22Rv1 (cell line): ENCODE data around the gene IWS1.

Experiments used
- ZFX ChIP-seq: fragments of 450-650 bp; IDR thresholded peaks from 2 replicates; pipeline ENCODE4 v1.6.1; 2017; ENCODE audit warnings: antibody characterized with exemption, borderline replicate concordance
- TF ChIP-seq, protein P1 (sequence below): fragments of 450-650 bp; IDR thresholded peaks from 2 replicates; pipeline ENCODE4 v1.5.1; 2017; ENCODE audit warnings: mild to moderate bottlenecking

DNA sequence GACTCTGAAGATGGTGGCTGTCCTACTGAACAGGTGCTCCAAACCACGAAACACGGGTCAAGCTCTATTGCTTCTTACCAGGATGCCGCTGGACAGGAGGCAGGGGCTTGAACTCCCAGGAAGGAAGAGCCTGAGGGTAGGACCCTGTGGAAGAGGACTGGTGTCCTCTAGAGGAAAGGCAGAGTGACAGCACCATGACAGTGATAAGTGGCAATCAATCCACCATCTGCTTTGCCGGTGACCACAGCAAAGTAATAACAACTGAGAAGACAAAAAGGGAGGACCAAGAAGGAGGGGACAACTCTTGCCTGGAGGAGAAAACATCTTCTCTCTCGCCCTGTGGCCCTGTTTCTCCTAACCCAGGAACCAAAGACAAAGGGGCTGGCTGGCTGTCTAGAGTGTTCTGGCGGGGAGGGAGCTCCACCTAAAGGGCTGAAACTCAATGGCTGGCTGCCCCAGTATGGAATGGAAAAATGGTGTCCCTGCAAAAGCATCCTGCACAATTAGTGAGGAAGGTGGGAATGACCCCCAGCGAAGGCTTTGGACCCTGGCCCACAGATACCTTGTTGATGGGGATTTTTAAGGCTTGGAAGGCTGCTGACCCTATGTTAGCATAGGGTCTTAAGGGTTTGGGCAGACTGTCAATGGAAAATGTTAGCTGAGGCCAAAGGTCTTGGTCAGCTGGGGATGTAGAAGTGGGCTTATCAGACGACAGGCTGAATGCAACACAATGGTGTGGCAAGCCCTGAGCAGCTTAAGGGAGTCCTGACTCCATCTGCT is 72.7 kb downstream of the IWS1 start:
- TF ChIP-seq, protein P1, sequence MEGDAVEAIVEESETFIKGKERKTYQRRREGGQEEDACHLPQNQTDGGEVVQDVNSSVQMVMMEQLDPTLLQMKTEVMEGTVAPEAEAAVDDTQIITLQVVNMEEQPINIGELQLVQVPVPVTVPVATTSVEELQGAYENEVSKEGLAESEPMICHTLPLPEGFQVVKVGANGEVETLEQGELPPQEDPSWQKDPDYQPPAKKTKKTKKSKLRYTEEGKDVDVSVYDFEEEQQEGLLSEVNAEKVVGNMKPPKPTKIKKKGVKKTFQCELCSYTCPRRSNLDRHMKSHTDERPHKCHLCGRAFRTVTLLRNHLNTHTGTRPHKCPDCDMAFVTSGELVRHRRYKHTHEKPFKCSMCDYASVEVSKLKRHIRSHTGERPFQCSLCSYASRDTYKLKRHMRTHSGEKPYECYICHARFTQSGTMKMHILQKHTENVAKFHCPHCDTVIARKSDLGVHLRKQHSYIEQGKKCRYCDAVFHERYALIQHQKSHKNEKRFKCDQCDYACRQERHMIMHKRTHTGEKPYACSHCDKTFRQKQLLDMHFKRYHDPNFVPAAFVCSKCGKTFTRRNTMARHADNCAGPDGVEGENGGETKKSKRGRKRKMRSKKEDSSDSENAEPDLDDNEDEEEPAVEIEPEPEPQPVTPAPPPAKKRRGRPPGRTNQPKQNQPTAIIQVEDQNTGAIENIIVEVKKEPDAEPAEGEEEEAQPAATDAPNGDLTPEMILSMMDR, result peak; percentile 20; the same call in 1 of the 2 replicates
- TF ChIP-seq ZFX, result no peak
